ENCODE data around the gene GMPPA. TPM values are rescaled to one million over a fixed set of nuclear protein-coding genes. Genes with fewer than 3 reads are reported as not detected.

Gene GMPPA
- polyA plus RNA-seq, 1 donor (not counting 4 experiments of a cell fraction or from before 2014, with no cell fraction given), result 50.6 TPM

- no peak overlapping the region for H3K27ac ChIP-seq (ENCODE audit: control insufficient read depth, insufficient read depth, low read length)
- no peaks in the 10 kb centered on the region for H3K9me3 ChIP-seq (ENCODE audit: control insufficient read depth, low read depth, low read length)
- FAIRE-seq, result no peak
- peaks cover 20% of the 10 kb centered on the region for H3K4me1 ChIP-seq (ENCODE audit: control insufficient read depth, extremely low read depth, insufficient read depth, low read length)
- H3K79me2 ChIP-seq (ENCODE audit: control insufficient read depth, insufficient read depth, low read length), result peaks cover 33% of the 10 kb centered on the region
- H3K4me2 ChIP-seq (ENCODE audit: control insufficient read depth, extremely low read depth, insufficient read depth, low read depth, low read length), result no peak overlapping the region
- DNase-seq (ENCODE audit: low read depth, low spot score), result no peak
- H3K27me3 ChIP-seq (ENCODE audit: control insufficient read depth, extremely low read depth, insufficient read depth, low read length), result no peaks in the 10 kb centered on the region
- no peak overlapping the region for H2AFZ ChIP-seq (ENCODE audit: control insufficient read depth, low read length)
- peaks cover 20 to 23% of the 10 kb centered on the region in 2 experiments for H3K36me3 ChIP-seq (ENCODE audit: control insufficient read depth in 2 of 2, extremely low read depth in 1 of 2, insufficient read depth in 2 of 2, low read length in 2 of 2)
- no peak overlapping the region for H3K4me3 ChIP-seq (ENCODE audit: control insufficient read depth in 2 of 3, extremely low read depth in 1 of 3, insufficient read depth in 2 of 3, low read depth in 1 of 3, low read length in 3 of 3)
- peaks cover 10% of the 10 kb centered on the region for H4K20me1 ChIP-seq (ENCODE audit: control insufficient read depth, extremely low read depth, insufficient read depth, low read length)
- H3K9me1 ChIP-seq (ENCODE audit: control insufficient read depth, extremely low read depth, insufficient read depth, low read length), result no peaks in the 10 kb centered on the region
- TF ChIP-seq CTCF (optimal IDR thresholded peaks at IDR 0.05 in 1 of 3, IDR thresholded peaks at IDR 0.05 in 1 of 3, conservative IDR thresholded peaks at IDR 0.05 in 1 of 3; ENCODE audit: extremely low read depth in 1 of 3, insufficient read depth in 2 of 3, low read length in 3 of 3) (no peak), EZH2 (IDR thresholded peaks at IDR 0.05; ENCODE audit: low read length) (no peak)
- H3K9ac ChIP-seq (ENCODE audit: control insufficient read depth, extremely low read depth, insufficient read depth, low read length), result no peak overlapping the region
- dilution Hi-C loops (cut with MboI; ENCODE audit: extremely low pct_ligation_motif_present, low sequenced_read_pairs), result no loop called here
Observed at GRCh38 chr2:219538956-219539788, 40.5 kb downstream of the GMPPA start.

- dilution Hi-C loops (cut with MboI; ENCODE audit: extremely low pct_ligation_motif_present, low sequenced_read_pairs), result no loop called here
- peaks cover 20 to 23% of the 10 kb centered on the region in 2 experiments for H3K36me3 ChIP-seq (ENCODE audit: control insufficient read depth in 2 of 2, extremely low read depth in 1 of 2, insufficient read depth in 2 of 2, low read length in 2 of 2)
- TF ChIP-seq EZH2 (IDR thresholded peaks at IDR 0.05; ENCODE audit: low read length) (no peak), CTCF (optimal IDR thresholded peaks at IDR 0.05 in 1 of 3, IDR thresholded peaks at IDR 0.05 in 1 of 3, conservative IDR thresholded peaks at IDR 0.05 in 1 of 3; ENCODE audit: extremely low read depth in 1 of 3, insufficient read depth in 2 of 3, low read length in 3 of 3) (no peak)
Observed at GRCh38 chr2:219539926-219540678, 41.4 kb downstream of the GMPPA start.

More at GRCh38 chr2:219539926-219540678, 41.4 kb downstream of the GMPPA start:
- Histone ChIP-seq H4K20me1 (ENCODE audit: control insufficient read depth, extremely low read depth, insufficient read depth, low read length) (peaks cover 10% of the 10 kb centered on the region), H3K4me1 (ENCODE audit: control insufficient read depth, extremely low read depth, insufficient read depth, low read length) (peaks cover 20% of the 10 kb centered on the region), H3K79me2 (ENCODE audit: control insufficient read depth, insufficient read depth, low read length) (peaks cover 33% of the 10 kb centered on the region), H3K9ac (ENCODE audit: control insufficient read depth, extremely low read depth, insufficient read depth, low read length) (no peak overlapping the region), H3K9me3 (ENCODE audit: control insufficient read depth, low read depth, low read length) (no peaks in the 10 kb centered on the region), H3K4me3 (ENCODE audit: control insufficient read depth in 2 of 3, extremely low read depth in 1 of 3, insufficient read depth in 2 of 3, low read depth in 1 of 3, low read length in 3 of 3) (no peak overlapping the region), H3K27me3 (ENCODE audit: control insufficient read depth, extremely low read depth, insufficient read depth, low read length) (no peaks in the 10 kb centered on the region), H3K9me1 (ENCODE audit: control insufficient read depth, extremely low read depth, insufficient read depth, low read length) (no peaks in the 10 kb centered on the region), H3K27ac (ENCODE audit: control insufficient read depth, insufficient read depth, low read length) (no peak overlapping the region), H3K4me2 (ENCODE audit: control insufficient read depth, extremely low read depth, insufficient read depth, low read depth, low read length) (no peak overlapping the region), H2AFZ (ENCODE audit: control insufficient read depth, low read length) (no peak overlapping the region)
- FAIRE-seq, result no peak
- DNase-seq (ENCODE audit: low read depth, low spot score), result no peak
